Measurements from ENCODE around the gene B9D1. TPM values are rescaled to one million over a fixed set of nuclear protein-coding genes. Genes with fewer than 3 reads are reported as not detected.
"Not testable (repeated sequence)": the region's sequence is repeated elsewhere in the genome, so short reads cannot be mapped to it uniquely, and the experiment has no call there.

B9D1 gene
- total RNA-seq, 1 donor from 2014 or later = 39.7 TPM

DNA sequence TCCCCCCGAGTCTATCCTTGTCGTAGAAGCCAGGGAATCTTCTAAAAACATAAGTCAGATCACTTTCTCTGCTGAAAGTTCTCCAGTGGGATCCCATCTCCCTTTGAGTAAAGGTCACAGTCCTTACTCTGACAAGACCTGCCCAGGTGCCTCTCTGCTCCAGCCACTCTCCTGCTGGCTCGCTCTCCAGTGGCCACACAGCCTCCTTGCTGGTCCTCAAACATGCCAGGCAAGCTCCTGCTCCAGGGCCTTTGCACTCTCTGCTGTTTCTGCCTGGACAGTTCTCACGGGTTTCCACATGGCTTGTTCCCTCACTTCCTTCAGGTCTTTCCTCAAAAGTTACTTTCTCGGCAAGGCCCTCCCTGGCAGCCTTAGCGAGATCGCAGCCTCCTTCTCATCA is 3.4 kb downstream of the B9D1 start:
- DNase-seq (ENCODE audit: low read depth, low spot score) = no peak

DNA sequence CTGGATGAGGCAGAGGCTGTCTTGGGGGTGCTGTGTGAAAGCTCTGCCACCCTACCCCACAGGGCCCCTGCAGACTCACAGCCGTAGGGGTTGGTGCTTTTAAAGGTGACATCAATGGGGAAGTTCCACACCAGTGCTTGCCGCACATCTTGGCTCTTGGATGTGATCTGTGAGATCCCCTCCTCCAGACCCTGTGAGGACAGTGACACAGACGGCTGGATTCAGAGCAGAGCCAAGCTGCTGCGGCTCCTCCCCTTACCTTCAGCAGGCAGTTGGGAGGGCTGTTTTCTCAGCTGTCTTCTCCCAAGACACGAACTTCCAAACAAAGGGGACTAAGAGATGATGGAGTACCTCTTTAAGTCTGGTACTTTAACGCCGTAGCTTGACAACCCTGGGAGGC is 4.8 kb downstream of the B9D1 start:
- no peak for DNase-seq (ENCODE audit: low read depth, low spot score)

DNA sequence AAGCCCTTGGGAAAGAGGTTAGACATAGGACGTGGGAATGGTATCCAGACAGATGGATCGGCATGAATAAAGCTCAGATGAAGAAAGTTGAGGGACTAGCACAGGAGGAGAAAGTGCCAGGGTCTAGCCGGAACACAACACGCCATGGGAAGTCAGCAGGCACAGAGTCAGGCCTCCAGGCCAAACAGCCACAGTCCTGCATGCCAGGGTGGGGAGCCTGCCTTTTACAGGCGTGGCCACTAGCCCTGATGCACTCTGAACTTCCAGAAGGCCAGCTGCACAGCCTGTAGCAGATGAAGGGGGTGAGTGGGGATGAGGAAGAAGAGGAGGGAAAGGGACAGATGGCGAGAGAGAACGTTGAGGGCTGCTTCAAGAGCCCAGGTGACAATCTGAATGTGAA is 5.2 kb downstream of the B9D1 start:
- no peak for DNase-seq (ENCODE audit: low read depth, low spot score)

DNA sequence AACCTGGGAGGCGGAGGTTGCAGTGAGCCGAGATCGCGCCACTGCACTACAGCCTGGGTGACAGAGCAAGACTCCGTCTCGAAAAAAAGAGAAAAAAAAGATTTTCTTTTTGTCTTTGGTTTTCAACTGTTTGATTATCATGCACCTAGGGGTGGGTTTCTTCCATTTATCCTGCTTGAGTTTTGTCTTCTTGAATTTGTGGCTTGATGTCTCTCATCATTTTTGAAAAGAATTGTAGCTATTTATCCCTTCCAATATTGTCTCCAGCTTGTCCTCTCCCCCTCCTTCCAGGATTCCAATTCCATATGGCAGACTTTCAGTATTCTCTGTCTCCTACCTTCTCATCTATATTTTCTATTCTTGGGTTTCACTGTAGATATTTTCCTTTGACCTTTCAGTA is 7.8 kb downstream of the B9D1 start:
- DNase-seq (ENCODE audit: low read depth, low spot score) = no peak

DNA sequence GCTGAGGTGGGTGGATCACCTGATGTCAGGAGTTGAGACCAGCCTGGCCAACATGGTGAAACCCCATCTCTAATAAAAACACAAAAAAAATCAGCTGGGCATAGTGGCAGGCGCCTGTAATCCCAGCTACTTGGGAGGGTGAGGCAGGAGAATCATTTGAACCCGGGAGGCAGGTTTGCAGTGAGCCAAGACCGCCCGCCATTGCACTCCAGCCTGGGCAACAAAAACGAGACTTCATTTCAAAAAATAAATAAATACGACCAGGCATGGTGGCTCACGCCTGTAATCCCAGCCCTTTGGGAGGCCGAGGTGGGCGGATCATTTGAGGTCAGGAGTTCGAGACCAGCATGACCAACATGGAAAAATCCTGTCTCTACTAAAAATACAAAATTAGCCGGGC is 9.1 kb downstream of the B9D1 start:
- DNase-seq (ENCODE audit: low read depth, low spot score) = not testable (repeated sequence)

DNA sequence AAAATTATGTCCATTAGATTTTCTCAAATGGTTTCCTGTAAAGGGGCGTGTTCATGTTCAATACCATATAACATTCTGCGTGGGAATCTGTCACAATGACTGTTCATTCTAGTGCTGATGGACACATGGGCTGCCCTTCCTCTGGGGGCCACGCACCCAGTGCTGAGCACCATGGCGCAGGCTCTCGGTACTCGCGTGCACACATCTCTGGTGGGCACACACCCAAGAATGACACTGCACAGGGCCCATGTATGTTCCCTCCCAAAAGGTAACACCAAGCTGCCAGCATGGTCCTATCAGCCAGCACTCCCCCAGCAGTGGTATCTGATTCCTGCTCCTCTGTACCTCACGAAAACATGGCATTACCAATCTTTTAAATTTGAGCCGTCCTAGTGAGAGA is 13.7 kb downstream of the B9D1 start:
- no peak for DNase-seq (ENCODE audit: low read depth, low spot score)

DNA sequence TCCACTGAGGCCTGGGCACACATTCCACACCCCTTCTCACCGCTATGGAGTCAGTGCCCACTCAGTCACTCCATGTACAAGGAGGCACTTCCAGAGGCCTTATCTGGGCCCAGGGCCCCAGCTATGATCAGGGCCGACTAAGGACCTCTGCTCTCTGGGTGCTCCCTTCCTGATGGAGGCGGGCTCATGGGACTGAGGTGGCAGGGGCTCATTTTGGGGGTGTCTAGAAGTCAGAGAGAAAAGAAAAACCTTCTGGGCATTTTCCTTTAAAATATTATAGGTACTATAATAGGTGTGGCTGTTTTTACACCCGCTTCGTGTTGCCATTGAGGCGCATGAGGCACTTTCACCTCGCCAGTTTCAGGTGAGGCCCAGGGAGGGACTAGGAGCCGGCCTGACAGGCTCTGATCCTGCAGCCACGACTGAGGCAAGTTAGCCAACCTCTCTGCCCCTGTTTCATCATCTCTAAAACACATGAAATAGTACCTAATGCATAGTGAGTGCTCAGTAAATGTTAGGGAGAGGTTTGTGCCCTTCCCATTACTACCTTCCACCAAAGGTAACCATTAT is 14.4 kb downstream of the B9D1 start:
- DNase-seq (ENCODE audit: low read depth, low spot score) = no peak

DNA sequence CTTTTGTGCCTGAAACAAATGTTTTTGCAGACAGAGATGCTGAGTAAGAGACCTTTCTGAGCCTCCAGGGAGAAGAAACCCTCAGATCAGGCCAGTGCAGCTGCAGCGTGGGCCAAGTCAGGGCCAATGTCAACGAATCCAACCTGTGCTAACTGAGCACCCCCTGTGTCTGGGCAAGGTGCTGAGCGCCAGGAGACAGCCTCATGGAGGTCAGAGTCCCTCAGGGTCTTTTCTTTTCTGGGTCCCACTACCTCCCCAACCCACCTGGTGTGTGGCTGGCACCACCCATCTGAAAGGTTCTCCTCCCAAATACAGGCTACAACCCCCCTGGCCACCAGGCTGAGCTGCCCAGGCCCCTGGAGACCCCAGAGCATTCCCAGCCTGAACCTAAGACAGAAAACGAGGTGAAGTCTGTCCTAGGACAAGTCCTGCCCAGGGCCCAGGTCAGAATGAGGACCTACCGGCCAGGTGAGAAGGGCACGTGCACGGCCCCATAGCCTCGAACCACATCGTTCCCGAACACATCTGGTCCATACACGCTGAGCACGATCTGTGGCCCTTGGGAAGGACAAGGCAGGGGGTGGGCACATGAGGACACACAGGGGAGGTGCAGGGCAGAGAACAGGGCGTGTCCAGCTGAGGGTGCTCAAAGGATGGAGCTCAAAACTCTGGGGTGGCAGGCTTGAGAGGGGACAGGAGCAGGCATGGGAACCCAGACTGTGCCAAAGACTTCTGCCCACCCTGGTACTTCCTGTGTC is 15.0 kb downstream of the B9D1 start:
- no peak for DNase-seq (ENCODE audit: low read depth, low spot score)

DNA sequence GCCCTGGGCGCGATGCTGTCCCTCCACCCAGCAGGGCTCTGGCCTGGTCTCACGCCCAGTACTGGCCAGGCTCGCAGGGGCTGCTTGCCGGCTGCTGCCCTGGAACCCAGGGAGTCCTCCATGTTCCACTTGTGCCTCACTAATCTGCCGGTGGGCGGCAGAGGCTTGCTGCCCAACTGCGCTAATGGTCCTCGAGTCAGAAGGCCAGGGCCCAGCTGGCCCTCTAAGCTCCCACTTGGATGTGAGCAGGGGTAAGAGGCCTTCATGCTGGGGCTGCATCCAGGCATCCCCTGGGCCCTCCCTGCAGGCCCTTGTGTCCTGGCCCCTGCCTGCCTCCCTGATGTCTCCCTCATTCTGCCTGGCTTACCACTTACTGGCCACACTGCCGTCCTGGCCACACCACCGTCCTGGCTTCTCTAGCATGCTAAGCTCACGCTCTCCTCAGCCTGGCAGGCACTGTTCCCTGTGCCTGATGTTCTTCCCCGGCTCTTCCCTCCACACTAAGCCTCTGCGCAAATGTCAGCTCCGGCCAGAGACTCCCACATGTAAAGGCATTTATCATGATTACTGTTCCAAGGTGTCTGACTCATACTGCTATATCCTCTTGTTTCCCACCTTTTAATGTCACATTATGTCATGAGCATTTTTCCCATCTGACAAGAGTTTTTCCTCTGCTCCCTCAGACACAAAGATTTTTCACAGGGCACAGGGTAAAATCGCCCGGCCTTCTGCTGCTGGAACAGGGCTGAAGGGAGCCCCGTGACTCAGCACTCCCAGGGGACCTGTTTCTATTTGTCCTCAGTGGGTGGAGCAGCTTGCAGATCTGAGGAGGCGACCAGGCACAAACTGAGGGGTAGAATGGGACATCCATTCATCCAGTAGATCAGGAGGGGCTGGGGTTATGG is 15.9 kb downstream of the B9D1 start:
- no peak for DNase-seq (ENCODE audit: low read depth, low spot score)

DNA sequence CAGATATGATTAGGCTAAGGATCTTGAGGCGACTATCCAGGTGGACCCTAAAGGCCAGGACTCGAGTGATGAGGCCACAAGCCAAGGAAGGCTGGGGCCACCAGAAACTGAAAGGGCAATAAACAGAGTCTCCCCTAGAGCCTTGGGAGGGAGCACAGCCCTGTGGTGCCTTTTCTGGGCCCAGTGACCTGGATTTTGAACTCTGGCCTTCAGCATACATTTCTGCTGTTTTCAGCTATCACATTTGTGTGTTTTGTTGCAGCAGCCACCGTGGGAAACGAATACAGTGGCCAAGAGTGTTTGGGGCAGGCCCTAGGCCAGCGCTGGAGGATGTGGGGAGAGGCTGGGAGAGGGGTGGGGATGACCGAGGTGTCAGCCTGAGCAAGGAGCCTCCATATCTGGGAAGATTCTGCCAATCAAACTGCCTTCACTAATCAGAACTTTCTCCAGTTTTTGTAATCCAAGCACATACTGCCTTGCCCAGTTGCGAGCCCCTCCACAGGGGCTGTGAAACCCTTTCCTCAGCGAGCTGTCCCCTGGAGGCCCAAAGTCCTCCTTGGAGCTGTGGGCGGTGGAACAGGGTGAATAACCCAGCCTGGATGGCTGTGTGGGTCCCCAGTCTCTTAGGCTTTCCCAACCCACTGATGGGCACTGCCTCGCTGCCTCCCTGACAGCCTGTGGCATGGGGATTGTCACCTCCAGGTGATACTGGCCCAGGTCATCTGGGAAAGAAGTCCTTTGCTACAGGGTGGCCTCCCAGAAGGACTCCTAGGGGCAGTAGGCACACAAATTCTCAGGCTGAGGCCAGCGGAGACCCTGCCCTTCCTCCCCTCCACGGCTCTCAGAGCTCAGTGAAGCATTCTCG is 16.8 kb downstream of the B9D1 start:
- DNase-seq (ENCODE audit: low read depth, low spot score) = no peak

DNA sequence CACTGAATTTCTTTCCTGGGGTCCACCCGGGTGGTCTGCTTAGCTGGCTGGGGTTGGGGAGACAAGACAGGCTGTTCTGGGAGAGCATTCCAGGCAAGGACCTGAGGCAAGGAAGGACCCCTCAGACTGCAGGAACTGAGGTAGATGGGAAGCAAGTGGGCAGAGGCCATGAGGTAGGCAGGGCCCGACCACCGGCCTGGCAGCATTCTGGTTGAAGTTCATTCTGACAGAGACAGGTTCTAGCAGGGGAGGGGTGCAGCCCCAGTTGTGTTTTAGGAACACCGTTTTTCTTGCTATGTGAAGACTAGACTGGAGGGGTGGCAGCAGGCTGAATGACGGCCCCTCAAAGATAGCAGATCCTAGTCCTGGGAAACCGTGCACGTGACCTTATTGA is 17.5 kb downstream of the B9D1 start:
- DNase-seq (ENCODE audit: low read depth, low spot score) = no peak

DNA sequence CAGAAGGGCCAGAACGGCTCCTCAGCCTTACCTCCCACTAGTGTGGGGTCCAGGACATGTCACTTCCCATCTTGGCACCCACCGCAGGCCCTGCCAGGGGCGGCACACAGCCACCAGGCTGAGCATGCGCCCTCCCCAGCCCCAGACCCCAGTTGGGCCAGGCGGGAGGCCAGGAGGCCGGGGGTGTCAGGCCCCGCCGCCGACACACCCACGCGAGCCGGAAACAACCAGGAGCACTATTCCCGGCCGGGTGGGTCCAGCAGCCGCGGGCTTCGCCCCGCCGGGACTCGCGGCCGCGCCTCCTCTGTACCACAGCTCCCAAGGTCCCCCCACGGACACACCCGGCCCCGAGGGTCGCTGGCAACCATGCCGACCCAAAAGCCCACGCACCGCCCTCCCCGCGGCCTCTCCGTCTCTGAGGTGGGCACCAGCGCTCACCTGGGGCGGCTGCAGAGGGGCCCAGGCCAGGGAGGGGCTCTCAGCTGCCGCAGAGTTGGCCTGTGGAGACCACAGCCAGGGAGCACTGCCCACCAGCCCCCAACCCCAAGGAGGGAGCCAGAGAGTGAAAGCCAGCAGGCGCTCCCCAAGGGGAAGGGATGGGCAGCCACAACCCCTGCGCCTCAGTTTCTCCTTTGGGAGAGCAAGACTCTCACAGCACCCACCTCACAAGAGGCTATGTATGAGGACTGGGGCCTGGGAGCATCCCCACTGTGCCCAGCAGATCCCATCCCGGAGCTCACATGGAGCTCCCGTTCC is 18.0 kb downstream of the B9D1 start:
- DNase-seq (ENCODE audit: low read depth, low spot score) = no peak

DNA sequence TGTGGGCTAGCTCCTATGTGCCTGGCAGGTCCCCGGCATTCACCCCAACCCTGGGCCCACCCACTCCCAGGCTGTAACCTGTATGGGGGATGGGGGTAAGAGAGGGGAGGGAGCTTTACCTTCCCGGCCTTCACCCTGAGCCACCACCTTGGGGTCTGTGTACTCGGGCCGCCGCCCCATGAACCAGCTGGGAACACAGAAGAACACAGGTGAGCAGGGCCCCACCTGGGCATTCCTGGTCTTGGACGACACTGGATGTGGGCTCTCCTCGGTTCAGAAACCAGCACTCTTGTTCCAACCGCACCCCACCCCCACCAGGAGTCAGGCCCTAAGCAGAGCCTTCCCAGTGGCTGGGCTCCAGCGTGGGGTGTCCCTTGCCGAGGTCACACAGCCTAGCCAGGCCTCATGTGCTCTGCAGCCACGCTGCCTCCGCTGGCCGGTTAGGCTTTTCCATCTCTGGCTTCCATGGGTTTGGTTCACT is 18.8 kb downstream of the B9D1 start:
- no peak for DNase-seq (ENCODE audit: low read depth, low spot score)

DNA sequence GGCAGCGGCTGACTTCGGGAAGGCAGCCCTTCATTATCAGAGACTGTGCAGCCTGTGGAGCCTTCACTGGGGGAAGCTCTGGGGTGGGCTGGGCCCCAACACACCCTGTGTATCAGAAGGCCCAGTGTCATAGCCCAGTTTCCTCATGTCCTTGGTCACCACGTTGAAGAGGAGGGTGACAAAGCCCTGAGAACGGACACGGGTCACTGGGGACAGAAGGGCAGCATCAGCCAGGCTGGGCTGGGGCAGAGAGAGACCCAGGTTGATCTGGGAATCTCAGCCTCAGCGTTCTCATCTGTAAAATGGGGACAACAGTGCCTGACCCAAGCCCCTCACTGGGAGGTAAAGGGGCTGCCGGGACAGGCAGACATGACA is 19.3 kb downstream of the B9D1 start:
- DNase-seq (ENCODE audit: low read depth, low spot score) = no peak

DNA sequence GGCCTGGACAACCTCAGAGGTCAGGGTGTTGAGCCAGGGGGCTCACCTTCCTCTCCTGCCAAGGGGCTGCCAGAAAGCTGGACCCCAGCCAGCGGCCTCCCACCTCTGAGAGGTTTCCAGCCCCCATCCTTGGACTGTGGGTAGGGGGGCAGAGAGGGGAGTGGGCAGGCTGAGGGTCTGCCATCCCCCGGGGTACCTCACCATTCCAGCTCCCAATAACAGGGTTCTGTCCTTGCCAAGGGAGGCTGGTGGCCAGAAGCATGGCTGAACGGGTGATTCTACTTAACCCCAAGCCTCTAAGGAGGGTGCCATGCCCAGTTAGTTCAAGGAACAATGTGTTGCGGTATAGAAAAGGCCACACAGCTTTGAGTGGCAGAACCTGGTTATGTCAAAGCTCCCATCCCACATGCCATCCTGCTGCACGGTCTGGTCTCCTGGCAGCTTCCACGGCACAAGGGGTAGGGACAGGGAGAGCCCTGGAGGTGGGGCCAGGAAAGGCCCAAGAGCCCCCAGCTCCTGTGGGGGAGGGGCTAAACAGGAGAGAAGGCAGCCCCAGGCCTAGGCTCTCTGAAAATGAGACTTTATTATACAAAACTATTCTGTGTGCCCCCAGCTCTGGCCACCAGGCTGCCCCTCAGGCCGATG is 19.8 kb downstream of the B9D1 start:
- no peak for DNase-seq (ENCODE audit: low read depth, low spot score)

DNA sequence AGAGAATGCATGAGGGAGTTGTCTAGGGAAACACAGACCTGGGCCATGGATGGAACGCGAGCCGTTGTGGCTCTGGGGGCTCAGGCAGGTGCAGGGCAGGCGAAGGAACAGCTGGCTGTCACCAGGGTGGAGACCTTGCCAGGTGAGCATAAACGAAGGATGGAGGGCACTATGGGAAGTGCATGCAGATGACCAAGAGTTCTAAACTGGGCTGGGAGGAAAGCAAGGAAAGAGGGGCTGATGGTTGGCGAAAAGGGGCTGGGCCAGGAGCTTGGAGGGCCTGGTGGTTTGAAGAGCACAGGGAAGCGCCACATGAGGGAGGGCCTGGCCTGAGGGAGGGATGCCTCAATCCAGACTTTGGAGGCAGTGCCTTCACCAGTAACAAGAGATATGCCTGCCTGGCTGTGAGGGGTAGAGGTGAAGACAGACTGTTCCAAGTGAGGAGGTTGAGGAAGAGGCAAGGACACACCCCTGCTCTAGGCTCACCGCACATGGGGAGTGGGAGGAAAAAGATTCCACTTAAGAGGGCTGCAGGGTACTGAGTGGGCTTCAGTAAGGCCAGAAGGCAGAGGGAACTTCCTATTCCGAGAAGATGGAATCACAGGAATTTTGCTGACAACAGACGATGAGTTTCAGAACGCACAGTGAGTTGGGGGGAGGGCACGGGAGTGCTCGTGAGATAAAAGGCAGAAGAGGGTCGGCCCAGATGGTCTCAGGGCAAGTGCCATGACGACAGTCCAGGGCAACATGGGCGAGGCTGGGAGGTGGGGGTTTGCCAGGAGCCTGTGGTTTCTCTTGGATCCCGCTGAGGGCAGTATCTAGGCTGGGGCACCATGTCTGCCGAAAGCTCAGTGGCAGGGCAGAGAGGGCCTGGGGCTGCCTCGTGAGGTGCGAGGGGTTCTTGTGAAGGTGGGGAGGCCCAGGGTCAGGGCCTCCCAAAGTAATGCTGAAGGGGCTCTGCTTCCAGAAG is 20.6 kb downstream of the B9D1 start:
- DNase-seq (ENCODE audit: low read depth, low spot score) = no peak

DNA sequence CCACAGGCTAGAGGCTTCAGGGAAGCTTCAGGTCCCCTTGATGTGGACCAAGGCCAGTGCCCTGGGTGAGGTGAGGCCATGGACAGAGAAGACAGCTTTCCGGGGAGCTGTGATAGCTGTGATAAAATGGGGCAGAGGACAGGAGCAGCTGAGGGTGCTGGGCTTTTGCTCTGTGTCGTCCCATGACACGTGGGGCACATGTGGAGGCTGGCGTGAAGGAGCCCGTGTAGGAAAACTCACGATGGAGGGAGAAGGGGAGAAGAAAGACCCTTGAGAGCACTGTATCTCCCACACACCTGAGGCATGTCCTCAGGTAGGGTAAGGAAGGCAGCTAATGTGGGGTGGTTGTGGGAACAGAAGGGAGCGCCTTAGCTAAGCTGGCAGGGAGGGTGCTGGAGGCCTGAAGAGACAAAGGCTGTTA is 21.3 kb downstream of the B9D1 start:
- DNase-seq (ENCODE audit: low read depth, low spot score) = no peak

DNA sequence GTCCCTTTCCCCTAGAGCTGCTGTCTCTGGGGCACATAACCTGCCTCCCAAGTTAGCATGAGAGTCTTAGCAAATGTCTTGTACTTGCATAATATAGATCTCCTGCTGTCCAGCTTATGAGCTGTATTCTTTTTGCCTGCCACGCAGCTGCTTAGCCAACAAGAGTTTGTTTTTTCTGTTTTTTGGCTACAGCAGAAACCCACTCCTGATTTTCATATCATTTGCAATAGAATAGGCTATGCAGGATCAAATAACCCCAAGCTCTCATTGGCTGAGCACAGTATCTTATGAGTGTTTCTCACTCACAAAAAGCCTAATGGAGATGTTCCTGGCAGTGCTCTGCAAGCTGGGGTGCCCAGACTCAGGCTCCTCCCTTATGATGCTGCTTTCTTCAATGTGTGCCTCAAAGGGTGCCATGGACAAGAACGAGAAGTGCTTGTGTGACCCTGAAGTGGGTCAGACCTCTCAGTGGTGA is 23.1 kb downstream of the B9D1 start:
- DNase-seq (ENCODE audit: low read depth, low spot score) = no peak

All from pulmonary artery endothelial cell (primary cell).